Stimulated activated naive CD4-positive, alpha-beta T cell treated with Interleukin-2 at 50 U/mL for 16 hours (primary cell): ENCODE data around the gene DSC3.

ENCODE experiments used
- DNase-seq: peaks from one replicate; lab custom pipeline; 2025; lab: John Stamatoyannopoulos, UW

Gene DSC3

DNA sequence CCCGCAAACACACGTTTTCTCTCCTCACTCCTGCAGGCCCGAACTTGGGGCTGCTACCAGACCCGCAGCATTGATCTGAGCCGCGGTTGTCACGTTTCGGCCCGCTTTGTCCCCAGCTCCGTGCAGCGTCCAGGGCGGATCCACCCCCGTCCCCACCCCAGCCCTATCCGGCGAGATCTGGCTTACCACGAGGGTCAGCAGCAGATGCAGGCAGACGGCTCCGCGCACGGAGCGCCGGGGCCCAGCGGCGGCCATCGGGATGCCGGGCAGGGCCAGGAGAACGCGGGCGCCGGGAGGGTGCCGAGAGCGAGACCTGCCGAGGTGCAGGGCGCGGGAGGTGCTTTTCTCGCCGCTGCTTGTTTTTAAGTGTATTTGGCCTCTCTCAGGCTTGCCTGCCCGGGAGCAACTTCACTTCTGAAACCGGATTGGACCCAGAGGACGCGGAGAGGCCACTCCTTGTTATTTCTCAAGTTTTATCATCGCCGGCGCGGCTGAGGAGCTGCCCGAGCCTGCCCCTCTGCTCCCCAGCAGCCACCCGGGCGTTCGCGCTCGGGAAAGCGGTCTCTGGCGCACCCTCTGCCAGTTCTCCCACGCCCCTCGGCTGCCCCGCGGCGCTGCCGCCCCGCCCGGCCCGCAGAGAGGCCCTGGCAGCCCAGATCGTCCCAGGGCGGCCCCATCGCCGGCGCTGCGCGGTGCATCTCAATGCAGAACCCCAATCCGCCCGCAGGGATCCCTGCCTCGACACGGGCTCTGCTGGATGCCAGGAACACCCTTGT, at the start of gene DSC3:
Gene DSC3, minus strand, starts transcription at position 337 of the 776 bp plus-strand sequence. Its CDS starts 82 bp downstream, at position 255.
- no peak for DNase-seq

DNA sequence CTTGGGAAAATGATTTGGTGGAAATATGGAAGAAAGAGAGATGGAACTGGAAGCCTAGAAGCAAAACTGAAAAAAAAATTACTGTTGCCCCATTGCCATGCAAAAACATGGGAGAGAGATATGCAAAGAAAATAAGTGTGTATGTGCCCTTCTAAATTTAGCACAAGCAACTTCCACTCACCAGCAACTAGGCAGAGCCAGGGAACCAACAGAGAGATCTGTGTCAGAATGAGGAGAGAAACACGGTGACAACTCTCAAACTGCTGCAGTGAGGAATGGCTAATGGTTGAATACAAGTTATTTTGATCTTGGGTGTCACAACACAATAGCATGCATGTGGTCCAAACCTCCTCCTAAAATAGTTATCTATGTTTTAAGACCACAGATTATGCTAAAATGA, 48.8 kb upstream of the DSC3 start:
- DNase-seq: no peak

DNA sequence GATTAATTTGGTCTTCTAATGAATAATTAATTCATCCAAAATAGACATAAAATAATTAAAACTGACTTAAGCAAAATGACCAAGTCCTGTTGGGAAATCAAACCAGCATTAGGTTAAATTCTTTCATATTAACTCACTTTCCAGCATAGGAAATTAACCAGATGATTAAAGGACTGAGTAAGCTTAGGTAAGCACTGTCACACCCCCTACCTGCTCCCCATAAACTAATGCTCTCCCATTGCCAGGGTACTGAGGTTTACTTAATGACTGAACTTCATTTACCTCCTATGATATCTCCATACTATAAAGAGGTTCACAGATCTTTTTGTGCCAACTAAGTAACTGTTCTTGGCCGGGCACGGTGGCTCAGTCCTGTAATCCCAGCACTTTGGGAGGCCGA, 46.0 kb upstream of the DSC3 start:
- no peak for DNase-seq

DNA sequence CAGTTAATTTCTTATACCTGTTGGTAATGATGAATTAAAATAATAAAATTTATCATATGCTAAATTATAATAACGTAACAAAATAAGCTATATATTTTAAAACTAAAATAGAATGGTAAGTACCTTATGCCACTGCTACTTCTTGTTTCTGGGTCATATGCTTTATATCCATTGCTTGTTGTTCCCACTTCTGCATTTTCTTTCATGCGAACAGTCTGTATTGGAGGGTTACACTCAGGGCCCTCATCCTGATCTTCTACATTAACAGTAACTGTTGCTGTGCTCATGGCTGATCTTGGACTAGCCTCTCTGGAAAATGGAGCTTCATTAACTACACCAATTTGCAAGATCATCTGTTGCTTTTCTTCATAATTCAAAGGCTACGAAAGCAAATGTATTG, 37.4 kb upstream of the DSC3 start:
- no peak for DNase-seq

DNA sequence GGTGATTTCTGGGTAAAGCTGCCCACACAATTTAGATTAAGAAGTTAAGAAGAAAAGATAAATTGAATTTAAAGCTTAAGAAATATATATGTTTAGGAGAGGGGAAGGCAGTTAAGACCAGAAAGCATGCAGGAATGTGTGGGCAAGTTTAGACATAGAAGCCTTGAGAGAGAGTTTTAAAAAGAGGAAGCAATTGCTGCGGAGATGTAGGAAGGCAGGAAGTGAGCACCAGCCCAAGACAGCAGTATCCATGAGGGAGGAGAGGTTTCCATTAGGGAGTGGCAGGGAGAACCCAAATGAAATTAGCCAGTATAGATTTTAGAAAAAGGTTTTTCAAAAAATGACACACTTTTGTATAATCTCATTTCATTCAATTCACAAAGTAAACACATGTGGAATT, 35.3 kb upstream of the DSC3 start:
- no peak for DNase-seq

DNA sequence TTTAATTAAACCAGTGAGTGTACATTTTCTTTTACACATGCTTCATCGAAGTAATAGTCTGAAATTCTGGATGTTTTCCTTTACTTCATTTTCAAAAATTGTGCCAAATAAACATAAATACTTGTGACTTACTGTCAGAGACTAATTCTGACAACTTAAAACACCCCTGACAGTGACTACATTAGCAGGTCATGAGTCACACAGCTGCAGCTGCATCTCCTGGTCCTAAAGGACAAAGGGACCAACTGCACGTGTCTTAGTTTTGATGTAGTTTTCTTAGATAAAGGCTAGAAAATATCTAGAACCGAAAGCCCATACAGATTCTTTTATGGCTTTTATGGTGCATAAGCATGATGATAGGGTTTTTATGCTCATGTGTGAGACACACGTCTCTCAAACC, 29.6 kb upstream of the DSC3 start:
- no peak for DNase-seq

DNA sequence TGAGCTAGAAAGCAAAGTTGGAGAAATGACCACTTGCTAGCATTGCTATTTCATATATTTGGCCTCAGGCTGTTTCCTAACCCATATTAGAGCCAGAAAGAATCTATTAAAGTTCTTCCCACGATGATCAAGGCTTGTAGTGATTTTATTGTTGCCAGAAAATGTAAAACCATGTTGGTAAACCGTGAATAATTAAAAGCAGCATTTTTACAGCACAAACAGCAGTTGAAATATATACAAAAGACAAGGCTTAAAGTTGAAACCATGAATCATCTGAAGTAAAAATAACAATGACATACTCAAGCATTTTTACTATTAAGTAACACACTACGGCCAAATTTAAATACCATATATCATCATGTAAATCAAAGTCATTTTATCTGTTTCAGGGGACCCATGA, 27.7 kb upstream of the DSC3 start:
- no peak for DNase-seq

DNA sequence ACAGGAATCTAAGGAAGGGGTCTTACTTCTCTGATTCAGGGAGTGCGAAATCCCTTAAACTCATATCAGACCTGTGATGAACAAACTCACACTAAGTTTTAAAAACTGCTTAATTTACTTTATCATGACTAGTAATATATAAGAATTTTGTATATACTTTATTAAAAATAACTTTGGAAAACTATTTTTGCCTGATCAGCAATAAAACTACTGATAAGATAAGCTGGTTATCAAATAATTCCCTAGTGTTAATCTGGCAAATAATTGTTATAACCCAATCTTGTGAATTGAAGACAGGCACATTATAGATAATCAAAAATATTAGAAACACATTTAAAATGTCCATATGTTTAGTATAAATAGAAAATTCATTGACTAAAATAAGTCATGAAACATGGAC, 23.7 kb upstream of the DSC3 start:
- DNase-seq: no peak

DNA sequence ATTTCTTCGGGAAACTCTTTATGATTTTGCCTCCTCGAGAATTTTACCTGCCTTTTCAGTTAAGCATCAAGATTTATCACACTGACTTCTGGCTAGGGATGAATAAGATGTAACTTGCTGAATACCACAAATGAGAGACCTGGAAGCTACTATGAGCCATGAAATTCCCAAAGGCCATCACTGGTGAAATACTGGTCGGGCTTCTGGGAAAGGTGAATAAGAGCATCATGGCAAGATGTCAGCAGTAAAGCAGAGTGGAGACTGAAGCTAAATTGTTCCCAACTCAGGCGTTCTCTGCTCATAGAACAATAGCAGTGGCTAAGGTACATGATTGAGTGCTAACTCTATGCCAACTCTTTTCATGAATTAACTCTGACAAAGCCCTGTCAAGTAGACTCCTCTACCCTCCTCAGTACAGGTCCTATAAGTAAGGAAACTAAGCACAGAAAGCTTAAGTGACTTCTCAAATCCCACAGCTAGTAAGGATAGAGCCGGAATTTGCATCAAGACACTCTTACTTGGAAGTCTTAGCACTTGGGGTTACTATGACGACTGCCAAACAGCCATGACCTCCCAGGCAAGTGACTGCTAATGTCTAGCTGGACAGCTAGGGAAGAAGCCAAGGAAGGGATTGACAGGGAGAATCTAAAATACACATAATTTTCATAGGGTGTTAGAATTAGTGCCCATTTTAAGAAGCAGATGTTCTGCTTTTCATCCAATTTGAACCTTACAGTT, 22.7 kb upstream of the DSC3 start:
- no peak for DNase-seq

DNA sequence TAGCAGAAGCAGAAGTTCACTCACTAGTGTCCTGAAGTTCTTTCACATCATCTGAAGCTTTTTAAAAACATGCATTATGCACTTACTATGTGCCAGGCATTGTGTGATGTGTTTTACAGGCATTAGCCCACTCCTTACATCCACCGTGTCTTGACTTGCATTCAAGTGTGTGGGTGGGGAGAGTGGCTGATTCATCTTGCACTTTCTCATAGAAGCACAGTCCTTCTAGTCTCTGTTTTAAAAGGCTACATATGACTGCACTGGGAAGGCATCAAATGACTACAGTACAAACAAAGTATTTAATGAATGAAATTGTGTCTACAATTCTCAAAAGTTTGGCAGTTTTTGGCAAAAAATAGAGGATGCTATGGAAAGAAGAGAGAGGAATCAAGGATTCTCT, 21.6 kb upstream of the DSC3 start:
- no peak for DNase-seq

DNA sequence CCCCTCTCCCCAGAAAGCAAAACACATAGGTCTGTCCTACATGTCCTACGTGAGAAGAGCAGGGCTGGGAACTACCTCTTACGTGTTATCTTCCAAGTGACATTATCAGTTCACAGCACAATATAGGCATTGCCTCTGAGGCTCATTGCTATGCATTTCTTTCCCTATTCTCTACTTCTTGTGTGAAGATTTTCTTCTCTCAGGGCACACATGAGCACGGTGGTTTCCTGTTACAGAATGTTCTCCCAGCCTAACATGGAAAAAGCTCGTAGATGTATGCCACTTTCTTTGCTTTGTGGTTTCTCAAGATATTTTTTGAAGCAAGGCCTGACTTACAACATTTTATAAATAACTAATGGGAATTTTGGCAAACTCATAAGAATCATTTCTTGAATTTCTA, 19.4 kb upstream of the DSC3 start:
- no peak for DNase-seq

DNA sequence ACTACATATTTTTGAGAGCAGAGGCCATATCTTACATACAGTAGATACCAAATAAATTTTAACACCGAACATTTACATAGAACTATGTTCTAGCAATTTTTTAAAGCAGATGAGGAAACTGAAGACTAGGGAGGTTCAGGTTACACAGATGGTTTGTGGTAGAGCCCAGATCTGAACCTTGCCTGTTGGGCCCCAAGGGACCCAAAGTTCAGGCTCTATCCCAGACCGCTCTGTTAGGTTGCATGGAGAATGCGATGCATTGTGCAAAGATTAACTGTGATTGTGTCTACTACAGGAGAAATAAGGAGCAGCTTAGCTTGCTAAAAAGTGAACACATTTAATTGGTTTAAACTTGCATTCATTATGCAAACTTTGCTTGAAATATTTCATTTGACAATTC, 16.4 kb upstream of the DSC3 start:
- DNase-seq: no peak

DNA sequence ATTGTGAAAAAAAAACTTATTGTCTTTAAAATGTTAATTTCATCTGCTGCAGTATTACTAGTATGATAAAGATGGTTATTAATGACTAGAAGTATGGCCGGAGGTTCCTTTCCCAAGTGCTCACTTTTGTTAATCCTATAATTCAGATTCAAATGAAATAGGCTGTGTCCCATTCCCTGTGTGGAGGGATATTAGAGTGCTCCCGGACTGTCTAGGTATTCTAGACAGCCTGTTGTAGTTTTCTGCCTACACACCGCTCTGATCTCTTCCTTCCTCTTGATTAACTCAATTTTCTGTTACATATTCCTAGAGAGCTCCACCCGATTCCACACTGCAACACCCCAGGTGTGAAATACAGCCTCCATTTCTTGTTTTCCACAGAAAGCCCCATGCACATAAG, 15.4 kb upstream of the DSC3 start:
- no peak for DNase-seq

DNA sequence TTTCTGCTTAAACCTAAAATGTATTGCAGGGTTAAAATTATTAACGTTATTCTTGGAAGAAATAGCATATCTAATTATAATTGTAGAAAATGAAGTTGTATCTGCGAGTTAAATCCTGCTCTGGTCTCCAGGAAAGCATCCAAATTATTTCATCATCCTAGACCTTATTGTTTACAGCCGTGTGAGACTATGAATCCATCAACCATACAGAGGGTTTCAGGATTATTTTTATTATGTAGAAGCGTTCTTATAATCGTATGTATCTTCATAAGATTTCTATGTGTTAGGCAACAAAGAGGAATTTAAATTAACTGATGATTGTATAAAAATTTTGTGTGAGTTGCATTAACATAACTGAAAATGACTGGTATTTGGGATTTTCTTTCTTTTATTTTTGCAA, 14.5 kb upstream of the DSC3 start:
- no peak for DNase-seq

DNA sequence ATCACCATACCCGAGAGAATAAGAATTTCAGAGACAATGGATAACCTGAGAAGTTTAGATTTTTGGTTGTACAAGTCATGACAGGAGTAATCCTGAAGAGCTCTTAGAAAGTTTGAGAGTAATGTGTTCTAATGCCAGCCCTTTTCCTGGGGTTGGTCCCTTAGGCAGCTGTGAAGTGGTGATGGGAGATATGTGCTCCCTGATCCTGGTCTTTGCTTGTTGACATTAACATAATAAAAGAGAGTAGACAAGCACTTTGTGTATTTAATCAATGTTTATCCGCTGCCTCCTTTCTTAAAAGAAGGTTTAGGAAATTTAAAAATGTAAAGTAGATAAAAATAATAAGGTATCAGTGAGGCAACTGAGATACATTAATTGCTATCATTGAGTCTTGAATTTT, 13.8 kb upstream of the DSC3 start:
- DNase-seq: no peak

DNA sequence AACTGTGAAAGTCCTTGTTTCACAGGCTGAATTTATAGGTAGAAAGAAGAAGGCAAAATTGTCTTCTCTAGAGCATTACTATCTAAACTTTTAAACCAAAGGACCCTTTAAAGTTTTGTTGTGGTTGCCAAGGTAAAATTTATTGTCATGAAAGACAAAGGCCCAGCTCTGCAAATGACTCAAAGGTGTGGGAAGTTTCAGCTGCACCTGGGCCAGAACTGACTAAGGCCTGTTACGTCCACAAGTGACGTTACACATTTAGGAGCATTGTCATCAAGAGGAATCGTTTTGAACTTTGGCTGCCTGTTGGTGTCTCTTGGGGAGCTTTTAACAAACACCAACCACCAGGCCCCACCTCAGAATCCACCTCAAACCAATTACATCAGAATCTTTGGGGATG, 8.1 kb upstream of the DSC3 start:
- DNase-seq: no peak

DNA sequence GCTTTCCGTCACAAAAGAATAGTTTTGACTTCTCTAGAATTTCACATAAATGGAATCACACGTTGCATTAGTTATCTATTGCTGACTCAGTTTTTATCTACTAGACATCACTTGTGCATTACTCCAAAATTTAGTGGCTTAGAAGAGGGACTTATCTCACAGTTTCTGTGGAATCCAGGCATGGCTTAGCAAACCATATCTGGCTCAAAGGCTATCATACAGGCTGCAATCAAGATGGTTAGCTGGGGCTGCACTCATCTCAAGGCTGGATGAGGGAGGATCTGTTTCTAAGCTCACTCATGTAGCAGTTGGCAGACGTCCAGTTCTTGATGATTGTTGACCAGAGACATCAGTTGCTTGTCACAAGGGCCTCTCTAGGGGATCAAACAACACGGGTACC, 6.6 kb upstream of the DSC3 start:
- DNase-seq: no peak

DNA sequence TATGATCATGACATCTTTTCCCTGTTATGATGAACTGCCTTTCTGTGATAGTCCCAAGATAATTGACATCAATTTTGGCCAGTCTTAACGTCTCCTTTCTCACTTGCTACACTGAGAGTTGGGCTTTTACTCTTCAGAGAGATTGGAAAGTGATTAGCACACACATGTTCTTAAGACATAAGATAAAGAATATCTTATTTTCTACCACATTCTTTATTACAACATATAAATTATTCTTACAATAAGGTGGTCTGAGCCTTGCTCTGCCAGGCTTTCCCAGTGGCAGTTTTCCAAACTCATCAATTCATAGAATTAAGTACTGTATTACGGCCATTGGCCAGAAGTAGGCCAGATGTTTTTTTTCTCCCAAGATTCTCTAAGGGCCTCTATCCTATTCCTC, 5.7 kb upstream of the DSC3 start:
- no peak for DNase-seq

DNA sequence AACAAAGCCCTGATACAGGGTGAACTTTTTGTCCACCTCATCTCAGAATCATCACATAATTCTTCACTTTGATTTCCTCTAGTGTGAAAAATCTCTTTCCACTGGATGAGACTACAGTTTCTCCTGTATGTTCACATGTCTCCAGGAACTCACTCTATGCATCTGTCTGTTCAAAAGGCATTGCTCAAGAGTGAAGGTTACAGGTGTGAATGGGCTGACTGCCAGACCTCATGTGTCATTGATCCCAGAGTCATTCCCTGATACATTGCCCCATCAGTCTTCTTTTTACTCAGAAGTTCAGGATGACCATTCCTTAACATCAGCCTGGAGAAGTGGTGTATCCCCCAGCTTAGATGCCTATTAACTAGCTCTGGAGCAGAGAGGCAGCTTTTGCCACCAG, 4.4 kb upstream of the DSC3 start:
- no peak for DNase-seq

DNA sequence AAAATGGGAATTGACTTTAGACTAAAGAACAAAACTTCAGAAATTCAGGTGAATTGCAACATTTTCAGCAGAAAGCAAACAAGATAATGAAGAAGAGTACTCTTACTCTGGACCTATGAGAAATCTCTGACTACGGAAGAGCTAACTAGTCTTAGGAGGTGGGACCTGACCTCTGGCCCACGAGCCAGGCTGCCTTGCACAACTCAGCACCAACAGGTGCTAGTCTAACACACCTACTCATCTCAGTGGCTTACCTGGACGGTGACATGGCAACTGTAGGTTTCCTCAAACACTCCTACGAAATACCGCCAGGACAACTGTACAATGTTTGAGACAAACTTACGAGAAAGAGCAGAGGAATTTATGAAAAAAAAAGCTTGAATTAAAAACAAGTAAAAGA, 3.1 kb upstream of the DSC3 start:
- no peak for DNase-seq

DNA sequence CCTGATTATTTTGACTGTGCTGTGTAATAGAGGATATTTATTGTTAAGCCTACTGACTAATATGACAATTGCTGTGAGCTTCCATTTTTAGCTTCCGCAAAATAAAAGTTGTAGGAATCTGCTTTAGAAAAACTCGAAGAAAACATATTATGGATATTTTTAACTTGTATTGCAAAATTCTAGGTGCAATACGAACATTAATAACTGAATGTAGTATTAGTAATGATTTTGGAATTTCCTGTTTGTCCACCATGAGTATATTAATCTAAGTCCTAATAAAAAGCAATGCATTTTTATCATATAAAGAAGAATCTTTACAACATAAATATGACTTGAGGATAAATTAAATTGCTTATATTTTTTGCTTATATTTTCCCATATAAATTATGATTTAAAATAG, 2.4 kb upstream of the DSC3 start:
- no peak for DNase-seq

DNA sequence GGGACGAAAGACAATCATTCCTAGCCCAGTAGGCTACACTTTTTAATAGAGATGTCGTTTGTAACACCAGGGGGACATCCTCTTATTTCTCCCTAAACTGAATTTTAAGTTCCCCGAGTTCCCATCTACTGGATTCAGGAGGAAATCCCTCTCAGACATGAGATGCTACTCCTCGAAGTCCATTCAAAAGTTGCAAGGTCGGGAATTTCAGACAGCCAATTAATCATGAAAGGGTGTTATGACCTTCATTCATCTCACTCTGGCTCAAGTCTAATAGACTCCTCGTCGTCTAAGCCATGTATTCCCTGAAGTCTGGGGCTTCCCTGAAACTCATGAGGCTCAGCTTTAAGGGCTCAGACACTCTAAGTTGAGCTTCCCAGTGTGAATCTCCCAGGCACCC, 1.2 kb upstream of the DSC3 start:
- DNase-seq: no peak

DNA sequence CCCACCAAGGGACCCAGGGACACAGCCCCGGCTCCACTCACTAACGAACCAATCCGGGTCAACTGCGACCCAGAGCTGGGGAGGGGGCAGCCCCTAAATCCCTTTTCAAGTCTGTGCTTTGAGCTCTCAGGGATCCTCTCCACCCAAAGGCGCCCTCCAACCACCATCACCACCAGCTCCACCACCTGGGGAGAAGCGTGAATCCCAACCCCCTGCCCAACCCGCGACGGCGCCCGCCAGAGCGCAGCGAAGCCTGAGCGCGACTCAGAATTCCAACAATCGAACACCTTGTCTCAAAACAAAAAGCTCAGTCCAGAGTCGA, 497 bp downstream of the DSC3 start:
- no peak for DNase-seq
